Measurements from ENCODE around the gene EPB41L2. TPM values are rescaled to one million over a fixed set of nuclear protein-coding genes. Genes with fewer than 3 reads are reported as not detected.

Gene EPB41L2
- total and polyA plus RNA-seq, 2 experiments from 2014 or later: 23.2 to 31.3 TPM

DNA sequence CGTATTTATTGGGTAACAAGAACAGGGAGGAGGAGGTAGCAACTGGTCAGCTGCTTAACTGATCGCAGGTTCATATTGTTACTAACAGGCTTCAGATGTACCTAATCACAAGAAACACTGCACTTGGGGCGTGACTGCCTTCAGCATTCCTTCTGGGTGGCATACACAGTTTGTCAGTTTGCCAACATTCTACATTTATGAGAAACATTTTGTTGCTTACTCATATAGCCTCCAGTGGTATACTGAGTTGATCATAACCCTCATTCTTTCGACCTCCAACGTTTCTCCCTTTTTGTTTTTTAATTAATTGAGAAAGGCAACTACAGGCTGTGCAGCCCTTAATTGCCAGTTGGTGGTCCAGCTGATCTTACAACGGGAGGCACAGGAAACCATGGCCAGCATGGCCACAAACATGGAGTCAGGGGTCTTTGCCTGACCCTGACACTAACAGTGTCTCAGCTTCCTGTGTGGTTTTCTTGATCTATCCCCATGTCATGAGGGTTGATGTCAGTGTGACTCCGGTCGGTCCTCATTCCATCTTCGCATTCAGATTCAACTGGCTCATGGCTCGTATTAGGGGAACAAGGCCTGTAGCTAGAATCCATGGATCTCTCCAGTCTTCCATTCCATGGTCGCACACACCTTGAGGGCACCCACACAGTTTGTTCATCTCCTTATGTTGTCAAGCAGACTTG is 9.4 kb downstream of the EPB41L2 start:
- in situ Hi-C loops (cut with MboI): no loop called here
- 93 to 96% methylated on average over 11 of the region's 11 CpGs for whole genome bisulfite sequencing, 2 experiments (ENCODE audit: low coverage in 1 of 2, low lambda C conversion rate in 2 of 2, missing lambda C conversion rate in 2 of 2)
- Histone ChIP-seq H3K27ac (no peak overlapping the region), H3K4me1 (ENCODE audit: insufficient read depth) (peaks cover 14% of the 10 kb centered on the region), H3K9me2 (ENCODE audit: insufficient read depth) (no peaks in the 10 kb centered on the region), H3K4me2 (ENCODE audit: unreplicated experiment) (no peak overlapping the region), H3K36me3 (ENCODE audit: low read depth) (no peaks in the 10 kb centered on the region; the same call in none of the 2 replicates), H3K9me3 (ENCODE audit: low read depth) (no peaks in the 10 kb centered on the region), H3K9ac (no peak overlapping the region), H3K79me2 (ENCODE audit: insufficient read depth) (peaks cover 94% of the 10 kb centered on the region), H3F3A (ENCODE audit: insufficient read depth) (peaks cover 10% of the 10 kb centered on the region; the same call in 1 of the 2 replicates), H4K20me1 (ENCODE audit: insufficient read depth) (no peaks in the 10 kb centered on the region), H3K27me3 (replicated peaks; ENCODE audit: insufficient read depth) (no peaks in the 10 kb centered on the region), H2AFZ (no peak overlapping the region), H3K4me3 (no peak overlapping the region)
- TF ChIP-seq EZH2 (IDR thresholded peaks at IDR 0.05; ENCODE audit: insufficient read depth, poor library complexity, severe bottlenecking): no peak
- DNase-seq: no peak

DNA sequence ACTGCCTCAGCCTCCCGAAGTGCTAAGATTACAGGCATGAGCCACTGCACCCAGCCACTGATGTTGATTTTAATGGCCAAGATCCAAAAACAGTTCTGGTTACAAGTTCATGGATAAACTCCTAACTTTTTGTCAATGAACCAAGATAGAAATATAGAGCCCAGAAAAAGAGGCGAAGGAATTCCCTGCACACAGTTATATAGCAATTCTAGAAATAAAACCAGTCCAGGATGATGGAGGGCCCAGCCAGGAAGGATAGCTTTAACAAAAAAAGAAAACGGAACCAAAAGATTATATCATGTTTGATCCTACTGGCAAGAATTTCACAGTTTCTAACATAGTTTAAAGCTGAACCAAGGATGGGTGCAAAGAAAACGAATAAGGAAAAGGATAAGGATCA is 10.9 kb downstream of the EPB41L2 start:
- H3K36me3 ChIP-seq (ENCODE audit: low read depth): no peaks in the 10 kb centered on the region; the same call in none of the 2 replicates
- H3K27ac ChIP-seq: no peak overlapping the region
- in situ Hi-C loops (cut with MboI): no loop called here
- no peaks in the 10 kb centered on the region for H3K27me3 ChIP-seq (replicated peaks; ENCODE audit: insufficient read depth)
- no peak overlapping the region for H3K4me3 ChIP-seq
- peaks cover 14% of the 10 kb centered on the region for H3K4me1 ChIP-seq (ENCODE audit: insufficient read depth)
- no peak for TF ChIP-seq EZH2phosphoT487 (IDR thresholded peaks at IDR 0.05; ENCODE audit: insufficient read depth, low read depth)
- no peak for TF ChIP-seq EZH2 (IDR thresholded peaks at IDR 0.05; ENCODE audit: insufficient read depth, poor library complexity, severe bottlenecking)
- H3K9me2 ChIP-seq (ENCODE audit: insufficient read depth): no peaks in the 10 kb centered on the region
- H4K20me1 ChIP-seq (ENCODE audit: insufficient read depth): no peaks in the 10 kb centered on the region
- no peak overlapping the region for H2AFZ ChIP-seq
- no peak for DNase-seq
- H3K79me2 ChIP-seq (ENCODE audit: insufficient read depth): peaks cover 91% of the 10 kb centered on the region
- peaks cover 10% of the 10 kb centered on the region; the same call in 1 of the 2 replicates for H3F3A ChIP-seq (ENCODE audit: insufficient read depth)
- 60 to 67% methylated on average over 4 of the region's 4 CpGs for WGBS, 2 experiments (ENCODE audit: low coverage in 1 of 2, low lambda C conversion rate in 2 of 2, missing lambda C conversion rate in 2 of 2)
- H3K9ac ChIP-seq: no peak overlapping the region
- H3K9me3 ChIP-seq (ENCODE audit: low read depth): no peaks in the 10 kb centered on the region
- no peak overlapping the region for H3K4me2 ChIP-seq (ENCODE audit: unreplicated experiment)

DNA sequence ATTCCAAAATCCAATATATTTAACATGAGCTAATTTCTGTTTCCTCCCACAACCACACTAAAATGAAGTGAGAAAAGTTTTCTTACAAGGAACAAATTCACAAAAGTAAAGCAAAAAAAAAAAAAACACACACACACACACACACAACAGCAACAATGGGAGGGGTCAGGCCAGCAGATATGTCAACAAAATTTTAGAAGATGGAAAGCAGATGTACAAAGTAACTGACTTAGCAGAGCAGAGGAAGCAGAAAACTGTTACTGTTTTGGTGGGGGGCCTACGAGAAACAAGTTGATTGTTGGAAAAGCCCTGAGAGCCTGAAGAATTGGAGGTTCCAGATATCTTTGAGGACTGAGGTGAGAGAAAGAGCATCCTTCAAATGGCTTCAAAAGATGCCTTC is 11.7 kb downstream of the EPB41L2 start:
- peaks cover 91% of the 10 kb centered on the region for H3K79me2 ChIP-seq (ENCODE audit: insufficient read depth)
- no peak overlapping the region for H3K4me3 ChIP-seq
- no peaks in the 10 kb centered on the region for H3K9me2 ChIP-seq (ENCODE audit: insufficient read depth)
- in situ Hi-C loops (cut with MboI): no loop called here
- no peak overlapping the region for H3K4me2 ChIP-seq (ENCODE audit: unreplicated experiment)
- TF ChIP-seq EZH2 (IDR thresholded peaks at IDR 0.05; ENCODE audit: insufficient read depth, poor library complexity, severe bottlenecking): no peak
- TF ChIP-seq EZH2phosphoT487 (IDR thresholded peaks at IDR 0.05; ENCODE audit: insufficient read depth, low read depth): no peak
- no peak overlapping the region for H3K9ac ChIP-seq
- WGBS, 2 experiments (ENCODE audit: low coverage in 1 of 2, low lambda C conversion rate in 2 of 2, missing lambda C conversion rate in 2 of 2): 59 to 60% methylated on average over 1 of the region's 1 CpG
- peaks cover 10% of the 10 kb centered on the region; the same call in 1 of the 2 replicates for H3F3A ChIP-seq (ENCODE audit: insufficient read depth)
- H3K4me1 ChIP-seq (ENCODE audit: insufficient read depth): peaks cover 14% of the 10 kb centered on the region
- DNase-seq: no peak
- H4K20me1 ChIP-seq (ENCODE audit: insufficient read depth): no peaks in the 10 kb centered on the region
- no peak overlapping the region for H2AFZ ChIP-seq
- H3K27me3 ChIP-seq (replicated peaks; ENCODE audit: insufficient read depth): no peaks in the 10 kb centered on the region
- H3K9me3 ChIP-seq (ENCODE audit: low read depth): no peaks in the 10 kb centered on the region
- no peak overlapping the region for H3K27ac ChIP-seq
- H3K36me3 ChIP-seq (ENCODE audit: low read depth): no peaks in the 10 kb centered on the region; the same call in none of the 2 replicates

DNA sequence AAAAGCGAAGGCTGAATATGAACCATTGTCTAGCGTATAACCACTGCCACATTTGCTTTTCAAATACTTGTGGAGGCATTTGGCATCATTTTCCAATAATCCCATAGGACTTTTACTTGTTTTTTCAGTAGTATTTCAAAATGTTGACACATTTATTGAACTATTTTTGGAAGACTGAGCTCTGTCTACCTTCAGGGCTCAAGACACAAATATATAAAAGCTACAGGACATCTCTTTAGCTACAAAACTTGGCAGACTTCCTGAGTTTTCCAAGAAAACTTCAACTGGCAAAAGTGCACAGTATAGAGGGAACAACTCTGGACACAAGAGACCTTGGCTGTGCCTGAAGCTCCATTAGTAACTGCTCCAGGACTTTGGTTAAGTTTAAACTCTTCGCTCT is 13.4 kb downstream of the EPB41L2 start:
- Histone ChIP-seq H3F3A (ENCODE audit: insufficient read depth) (peaks cover 10% of the 10 kb centered on the region; the same call in 1 of the 2 replicates), H3K9me2 (ENCODE audit: insufficient read depth) (no peaks in the 10 kb centered on the region), H3K79me2 (ENCODE audit: insufficient read depth) (peaks cover 90% of the 10 kb centered on the region), H4K20me1 (ENCODE audit: insufficient read depth) (no peaks in the 10 kb centered on the region), H3K27me3 (replicated peaks; ENCODE audit: insufficient read depth) (no peaks in the 10 kb centered on the region), H3K4me2 (ENCODE audit: unreplicated experiment) (no peak overlapping the region), H3K4me1 (ENCODE audit: insufficient read depth) (peaks cover 14% of the 10 kb centered on the region), H2AFZ (no peak overlapping the region), H3K4me3 (no peak overlapping the region), H3K9me3 (ENCODE audit: low read depth) (no peaks in the 10 kb centered on the region), H3K9ac (no peak overlapping the region), H3K36me3 (ENCODE audit: low read depth) (no peaks in the 10 kb centered on the region; the same call in none of the 2 replicates), H3K27ac (no peak overlapping the region)
- TF ChIP-seq EZH2 (IDR thresholded peaks at IDR 0.05; ENCODE audit: insufficient read depth, poor library complexity, severe bottlenecking): no peak
- no peak for TF ChIP-seq EZH2phosphoT487 (IDR thresholded peaks at IDR 0.05; ENCODE audit: insufficient read depth, low read depth)
- 85 to 90% methylated on average over 3 of the region's 3 CpGs for WGBS, 2 experiments (ENCODE audit: low coverage in 1 of 2, low lambda C conversion rate in 2 of 2, missing lambda C conversion rate in 2 of 2)
- in situ Hi-C loops (cut with MboI): no loop called here
- DNase-seq: no peak
